GM12878 (cell line): ENCODE results near the gene MOGAT3. TPM values are rescaled to one million over a fixed set of nuclear protein-coding genes. Genes with fewer than 3 reads are reported as not detected.
A peak's percentile ranks its signal among the peaks of the same experiment; 100 is the strongest.

Source experiments
- ATAC-seq: fragments of 200-7000 bp; cut with Tn5 transposase; 3 replicates; pipeline ENCODE4 v1.9.1; 2020; ENCODE audit warnings: mild to moderate bottlenecking, moderate library complexity
- BruUV-seq: library from RNA; stranded (reverse); fragments of 400-500 nt; replicated peaks from 2 replicates; lab custom pipeline; 2021; lab: Mats Ljungman, UMichigan
- CTCF ChIA-PET: fragments of 300-600 bp; sonication (Branson Sonifier 250); formaldehyde crosslinking; extraction: SDS; loops from one replicate; lab custom pipeline; 2021; ENCODE audit warnings: inconsistent platforms; lab: Yijun Ruan, JAX
- POLR2A ChIA-PET: fragments of 350-600 bp; formaldehyde crosslinking; extraction: SDS; loops from one replicate; lab custom pipeline; 2021; ENCODE audit warnings: inconsistent platforms; lab: Charles Lee
- RAD21 ChIA-PET: fragments of 300-600 bp; sonication (Branson Sonifier 250); formaldehyde crosslinking; loops from one replicate; lab custom pipeline; 2023; ENCODE audit warnings: antibody characterized with exemption; ENCODE audit not compliant: unreplicated experiment; lab: Charles Lee
- SMC1A ChIA-PET: fragments of 300-600 bp; sonication (Branson Sonifier 250); formaldehyde crosslinking; loops from one replicate; lab custom pipeline; 2023; ENCODE audit not compliant: unreplicated experiment, uncharacterized antibody; lab: Charles Lee
- DNase-seq: peaks from one replicate; pipeline ENCODE4 v3.0.0-alpha.2; 2011; ENCODE audit warnings: low read depth, low spot score
- FAIRE-seq: peaks from 3 replicates; lab custom pipeline; 2011; peaks lifted over from hg19 to GRCh38; lab: Jason Lieb, UNC
- H2AFZ ChIP-seq: 2 replicates; pipeline ENCODE4 v1.6.0; 2011; ENCODE audit warnings: low read depth, low read length, control low read depth; ENCODE audit not compliant: control insufficient read depth
- H3K27ac ChIP-seq: 2 replicates; pipeline ENCODE4 v1.5.1; 2011; ENCODE audit warnings: control low read depth; ENCODE audit not compliant: control insufficient read depth, insufficient read depth
- H3K27me3 ChIP-seq, 2 experiments: replicated peaks in 1 of 2; 2 replicates each; pipeline versions ENCODE4 v1.6.0 to v1.6.1; 2011; ENCODE audit warnings: low read length in 1 of 2; ENCODE audit not compliant: control insufficient read depth in 2 of 2, insufficient read depth in 2 of 2
- H3K36me3 ChIP-seq, 2 experiments: 2 replicates each; pipeline ENCODE4 v1.5.1; 2011; ENCODE audit warnings: low read length in 1 of 2; ENCODE audit not compliant: control insufficient read depth in 2 of 2, insufficient read depth in 2 of 2
- H3K4me1 ChIP-seq: 2 replicates; pipeline ENCODE4 v1.6.1; 2011; ENCODE audit warnings: mild to moderate bottlenecking, low read length, moderate library complexity, mixed read lengths; ENCODE audit not compliant: control insufficient read depth, insufficient read depth
- H3K4me2 ChIP-seq: 2 replicates; pipeline ENCODE4 v1.6.0; 2011; ENCODE audit warnings: control low read depth; ENCODE audit not compliant: control insufficient read depth, insufficient read depth
- H3K4me3 ChIP-seq: fragments of 200-600 bp; sonication (generic); 2 replicates; pipeline ENCODE4 v1.5.1; 2016
- H3K79me2 ChIP-seq: 2 replicates; pipeline ENCODE4 v1.6.0; 2011; ENCODE audit warnings: low read length; ENCODE audit not compliant: control insufficient read depth, insufficient read depth
- H3K9ac ChIP-seq: 2 replicates; pipeline ENCODE4 v1.8.0; 2011; ENCODE audit warnings: low read length, control low read depth, mixed read lengths; ENCODE audit not compliant: control insufficient read depth, insufficient read depth
- H3K9me3 ChIP-seq: replicated peaks from 3 replicates; pipeline ENCODE4 v1.5.1; 2011; ENCODE audit warnings: mild to moderate bottlenecking, low read length; ENCODE audit not compliant: control insufficient read depth, insufficient read depth
- H4K20me1 ChIP-seq: 2 replicates; pipeline ENCODE4 v1.6.0; 2011; ENCODE audit not compliant: control insufficient read depth, insufficient read depth
- BHLHE40 ChIP-seq, 2 experiments: fragments of 450-650 bp in 1 of 2; IDR thresholded peaks; 2 replicates each; pipeline ENCODE4 v1.6.1; 2011 to 2017; ENCODE audit warnings: low read depth in 2 of 2, borderline replicate concordance in 1 of 2, improper control_type of control experiment in 1 of 2, low read length in 1 of 2, mild to moderate bottlenecking in 1 of 2
- POU2F2 ChIP-seq: IDR thresholded peaks from 3 replicates; pipeline ENCODE4 v1.6.1; 2011; ENCODE audit warnings: low read depth, mild to moderate bottlenecking, low read length, borderline replicate concordance
- STAT3 ChIP-seq: IDR thresholded peaks from 2 replicates; pipeline ENCODE4 v1.6.1; 2011; ENCODE audit warnings: low read depth, low read length, improper control_type of control experiment
- WGBS: methylation state at CpG from one replicate; pipeline ENCODE4 v1.1.6; 2016; ENCODE audit warnings: low lambda C conversion rate; ENCODE audit not compliant: insufficient replicate concordance, insufficient coverage; ENCODE audit errors: missing lambda C conversion rate; 5-methylcytosine and 5-hydroxymethylcytosine counted together
- in situ Hi-C: fragments of 300-500 bp; cut with MboI; formaldehyde crosslinking; loops from 9 replicates; pipeline ENCODE4 v1.14.3; 2018; ENCODE audit warnings: mixed read lengths
- intact Hi-C: fragments of 100-400 bp; cut with micrococcal nuclease; formaldehyde crosslinking; loops from one replicate; pipeline ENCODE4 v1.14.2; 2022; ENCODE audit not compliant: unreplicated experiment
- polyA plus RNA-seq, 11 experiments: library from polyadenylated mRNA; depleted of rRNA in 4 of 11; unstranded in 6 of 11; stranded (reverse) in 5 of 11; fragments of >200 nt; fragmentation: Nextera tagmentation in 4 of 11; fragmentation: Illumina TruSeq in 1 of 11; extraction: Ambion mirVana in 4 of 11; extraction: Trizol in 1 of 11; gene quantifications; 1 replicate in 1 of 11; 2 replicates in 10 of 11; pipeline versions ENCODE4 v1.2.1 to v1.2.3, GENCODE V29; 2011 to 2016; ENCODE audit warnings: inconsistent platforms in 2 of 11, missing spikeins in 2 of 11, low read depth in 1 of 11
- total RNA-seq, 4 experiments: library from RNA; depleted of rRNA in 3 of 4; stranded (reverse); fragments of >200 nt in 3 of 4; fragmentation: Illumina TruSeq in 1 of 4; extraction: Trizol in 1 of 4; gene quantifications; 2 replicates each; pipeline versions ENCODE4 v1.2.1 to v1.2.3, GENCODE V29; 2013 to 2021

MOGAT3 gene
- total and polyA plus RNA-seq, 10 of the 15 experiments (the other 5 are each of a cell fraction or from before 2014, with no cell fraction given) = 0.11 TPM; not detected in 9

GRCh38 chr7:101172854-101173751, 27.7 kb downstream of the MOGAT3 start:
- SMC1A ChIA-PET = interaction anchor here (0.7 to 1.8 kb wide), 8 partner anchors 9 to 149 kb away, joined by 3 to 7 read pairs (median 4); partner anchors contain the start of genes IFT22, PLOD3 and ZNHIT1
- intact Hi-C loops = no loop called here
- Histone ChIP-seq H2AFZ (no peak overlapping the region; the same call in 1 of the 2 replicates), H4K20me1 (no peaks in the 10 kb centered on the region), H3K4me2 (peak overlapping the region; percentile 50; the same call in 1 of the 2 replicates), H3K79me2 (no peaks in the 10 kb centered on the region), H3K4me3 (0 out of 2 replicates have a peak overlapping the region, but pooled peaks have one; percentile 23), H3K9me3 (no peaks in the 10 kb centered on the region; the same call in 2 of the 3 replicates), H3K27me3 (peaks cover 26 to 32% of the 10 kb centered on the region in 2 experiments), H3K36me3 (no peaks in the 10 kb centered on the region), H3K9ac (no peak overlapping the region), H3K4me1 (peaks cover 7% of the 10 kb centered on the region; the same call in 1 of the 2 replicates), H3K27ac (no peak overlapping the region)
- in situ Hi-C loops = no loop called here
- DNase-seq = no peak
- BruUV-seq = no TSS peak
- POLR2A ChIA-PET = interaction anchor here (0.6 to 1.0 kb wide), 3 partner anchors 8 to 29 kb away, joined by 3 to 4 read pairs (median 3); partner anchors contain the start of gene VGF
- WGBS = 10% methylated on average over 45 of the region's 53 CpGs
- TF ChIP-seq STAT3 = no peak
- TF ChIP-seq BHLHE40 (IDR thresholded peaks at IDR 0.05; ENCODE audit: borderline replicate concordance in 1 of 2, low read depth in 2 of 2, low read length in 1 of 2) = peak in 1 of 2 experiments; percentile 17; a peak in 1 of 4 replicates
- no peak for TF ChIP-seq POU2F2
- CTCF ChIA-PET = interaction anchor here (0.9 to 2.8 kb wide), 8 partner anchors 7 to 110 kb away, joined by 3 to 35 read pairs (median 6); partner anchors contain the start of genes VGF and ZNHIT1
- RAD21 ChIA-PET = interaction anchor here (0.9 to 2.4 kb wide), 7 partner anchors 8 to 110 kb away, joined by 3 to 15 read pairs (median 3); partner anchors contain the start of gene VGF
- no peak for FAIRE-seq
- peak; percentile 22 for ATAC-seq
